ENCODE data around the gene KRTCAP2.

Gene KRTCAP2

GRCh38 chr1:155202731-155203515 is 29.8 kb upstream of the KRTCAP2 start:
- DNase-seq (ENCODE audit: extremely low read depth, low read depth): no peak
- TF ChIP-seq CTCF (IDR thresholded peaks at IDR 0.05; ENCODE audit: low read depth, low read length): no peak

GRCh38 chr1:155202198-155202597 is 29.1 kb upstream of the KRTCAP2 start:
- no peak for DNase-seq (ENCODE audit: extremely low read depth, low read depth)
- no peak for TF ChIP-seq CTCF (IDR thresholded peaks at IDR 0.05; ENCODE audit: low read depth, low read length)

GRCh38 chr1:155200920-155201319 is 27.8 kb upstream of the KRTCAP2 start:
- TF ChIP-seq CTCF (IDR thresholded peaks at IDR 0.05; ENCODE audit: low read depth, low read length): no peak
- DNase-seq (ENCODE audit: extremely low read depth, low read depth): no peak

- DNase-seq (ENCODE audit: extremely low read depth, low read depth): no peak
- no peak for TF ChIP-seq CTCF (IDR thresholded peaks at IDR 0.05; ENCODE audit: low read depth, low read length)
These were observed 26.7 kb upstream of the KRTCAP2 start for GRCh38 chr1:155199792-155200191.

- no peak for DNase-seq (ENCODE audit: extremely low read depth, low read depth)
- no peak for TF ChIP-seq CTCF (IDR thresholded peaks at IDR 0.05; ENCODE audit: low read depth, low read length)
These were observed 25.4 kb upstream of the KRTCAP2 start for GRCh38 chr1:155198547-155198906.

GRCh38 chr1:155197901-155198546 is 24.9 kb upstream of the KRTCAP2 start:
- no peak for DNase-seq (ENCODE audit: extremely low read depth, low read depth)
- TF ChIP-seq CTCF (IDR thresholded peaks at IDR 0.05; ENCODE audit: low read depth, low read length): no peak

GRCh38 chr1:155196893-155197638 is 24.0 kb upstream of the KRTCAP2 start:
- no peak for TF ChIP-seq CTCF (IDR thresholded peaks at IDR 0.05; ENCODE audit: low read depth, low read length)
- DNase-seq (ENCODE audit: extremely low read depth, low read depth): no peak
